NCI-H1436 treated with DMSO at 0.1 percent for 48 hours (cell line): ENCODE results near the gene MRGPRD.

Experiments
- DNase-seq: peaks from one replicate; lab custom pipeline; 2025; lab: John Stamatoyannopoulos, UW

The MRGPRD gene

GRCh38 chr11:68980776-68981065 is at the start of gene MRGPRD:
MRGPRD (minus strand) TSS chr11:68980986; CDS start chr11:68980986, 0 bp downstream.
- no peak for DNase-seq

- no peak for DNase-seq
These were observed 49.5 kb upstream of the MRGPRD start for GRCh38 chr11:69030301-69030700.

- no peak for DNase-seq
These were observed 47.1 kb upstream of the MRGPRD start for GRCh38 chr11:69027704-69028372.

GRCh38 chr11:69024509-69024908 is 43.7 kb upstream of the MRGPRD start:
- DNase-seq: no peak

- DNase-seq: no peak
These were observed 41.5 kb upstream of the MRGPRD start for GRCh38 chr11:69022260-69022659.

GRCh38 chr11:69018924-69019323 is 38.1 kb upstream of the MRGPRD start:
- no peak for DNase-seq

- DNase-seq: no peak
These were observed 37.2 kb upstream of the MRGPRD start for GRCh38 chr11:69017951-69018350.

GRCh38 chr11:69014898-69015549 is 34.2 kb upstream of the MRGPRD start:
- DNase-seq: no peak

GRCh38 chr11:69014084-69014851 is 33.5 kb upstream of the MRGPRD start:
- DNase-seq: no peak

GRCh38 chr11:69013009-69013951 is 32.5 kb upstream of the MRGPRD start, which contains the start of gene MRGPRF:
MRGPRF (minus strand) TSS chr11:69013246; CDS start chr11:69009901, 3,345 bp downstream.
- DNase-seq: no peak

GRCh38 chr11:69012092-69013008 is 31.6 kb upstream of the MRGPRD start:
- no peak for DNase-seq

GRCh38 chr11:69011624-69012091 is 30.9 kb upstream of the MRGPRD start:
- DNase-seq: no peak

GRCh38 chr11:69010964-69011623 is 30.3 kb upstream of the MRGPRD start:
- no peak for DNase-seq

GRCh38 chr11:69010361-69010891 is 29.6 kb upstream of the MRGPRD start:
- DNase-seq: no peak

GRCh38 chr11:69009441-69010211 is 28.8 kb upstream of the MRGPRD start:
- no peak for DNase-seq

- DNase-seq: no peak
These were observed 28.1 kb upstream of the MRGPRD start for GRCh38 chr11:69008737-69009440.

- DNase-seq: no peak
These were observed 27.2 kb upstream of the MRGPRD start for GRCh38 chr11:69007975-69008381.

GRCh38 chr11:69006816-69007215 is 26.0 kb upstream of the MRGPRD start:
- no peak for DNase-seq
